ENCODE measurements around the gene PLEKHG2.

Gene PLEKHG2

GRCh38 chr19:39405958-39406655 lies 6.4 kb upstream of the PLEKHG2 start:
- DNase-seq (ENCODE audit: low read depth, low spot score) = no peak

GRCh38 chr19:39406656-39407409 lies 5.6 kb upstream of the PLEKHG2 start, which contains the start of gene ZFP36:
Gene ZFP36 (plus strand): TSS chr19:39406847. CDS start chr19:39406905, 58 bp downstream.
- no peak for DNase-seq (ENCODE audit: low read depth, low spot score)

DNA sequence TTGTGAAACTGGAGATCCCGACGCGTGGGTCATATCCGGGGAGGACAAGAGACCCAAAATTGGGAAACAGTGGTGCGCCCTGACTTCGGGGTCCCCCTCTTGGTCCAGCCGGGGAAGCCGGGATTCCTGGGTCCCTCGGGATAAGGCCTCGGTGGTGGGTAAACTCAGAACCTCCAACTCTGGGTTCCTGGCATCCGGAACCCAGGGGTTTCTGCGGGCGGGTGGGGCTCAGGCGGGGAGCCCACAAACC lies 5.1 kb upstream of the PLEKHG2 start:
- DNase-seq (ENCODE audit: low read depth, low spot score) = no peak

DNA sequence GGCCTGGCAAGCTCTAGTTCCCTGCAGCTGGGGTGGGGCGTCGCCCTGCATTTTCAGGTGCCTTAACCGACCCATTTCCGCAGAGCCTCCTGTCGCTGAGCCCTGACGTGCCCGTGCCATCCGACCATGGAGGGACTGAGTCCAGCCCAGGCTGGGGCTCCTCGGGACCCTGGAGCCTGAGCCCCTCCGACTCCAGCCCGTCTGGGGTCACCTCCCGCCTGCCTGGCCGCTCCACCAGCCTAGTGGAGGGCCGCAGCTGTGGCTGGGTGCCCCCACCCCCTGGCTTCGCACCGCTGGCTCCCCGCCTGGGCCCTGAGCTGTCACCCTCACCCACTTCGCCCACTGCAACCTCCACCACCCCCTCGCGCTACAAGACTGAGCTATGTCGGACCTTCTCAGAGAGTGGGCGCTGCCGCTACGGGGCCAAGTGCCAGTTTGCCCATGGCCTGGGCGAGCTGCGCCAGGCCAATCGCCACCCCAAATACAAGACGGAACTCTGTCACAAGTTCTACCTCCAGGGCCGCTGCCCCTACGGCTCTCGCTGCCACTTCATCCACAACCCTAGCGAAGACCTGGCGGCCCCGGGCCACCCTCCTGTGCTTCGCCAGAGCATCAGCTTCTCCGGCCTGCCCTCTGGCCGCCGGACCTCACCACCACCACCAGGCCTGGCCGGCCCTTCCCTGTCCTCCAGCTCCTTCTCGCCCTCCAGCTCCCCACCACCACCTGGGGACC lies 4.6 kb upstream of the PLEKHG2 start:
- DNase-seq (ENCODE audit: low read depth, low spot score) = no peak

DNA sequence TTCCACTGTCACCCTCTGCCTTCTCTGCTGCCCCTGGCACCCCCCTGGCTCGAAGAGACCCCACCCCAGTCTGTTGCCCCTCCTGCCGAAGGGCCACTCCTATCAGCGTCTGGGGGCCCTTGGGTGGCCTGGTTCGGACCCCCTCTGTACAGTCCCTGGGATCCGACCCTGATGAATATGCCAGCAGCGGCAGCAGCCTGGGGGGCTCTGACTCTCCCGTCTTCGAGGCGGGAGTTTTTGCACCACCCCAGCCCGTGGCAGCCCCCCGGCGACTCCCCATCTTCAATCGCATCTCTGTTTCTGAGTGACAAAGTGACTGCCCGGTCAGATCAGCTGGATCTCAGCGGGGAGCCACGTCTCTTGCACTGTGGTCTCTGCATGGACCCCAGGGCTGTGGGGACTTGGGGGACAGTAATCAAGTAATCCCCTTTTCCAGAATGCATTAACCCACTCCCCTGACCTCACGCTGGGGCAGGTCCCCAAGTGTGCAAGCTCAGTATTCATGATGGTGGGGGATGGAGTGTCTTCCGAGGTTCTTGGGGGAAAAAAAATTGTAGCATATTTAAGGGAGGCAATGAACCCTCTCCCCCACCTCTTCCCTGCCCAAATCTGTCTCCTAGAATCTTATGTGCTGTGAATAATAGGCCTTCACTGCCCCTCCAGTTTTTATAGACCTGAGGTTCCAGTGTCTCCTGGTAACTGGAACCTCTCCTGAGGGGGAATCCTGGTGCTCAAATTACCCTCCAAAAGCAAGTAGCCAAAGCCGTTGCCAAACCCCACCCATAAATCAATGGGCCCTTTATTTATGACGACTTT lies 3.9 kb upstream of the PLEKHG2 start:
- DNase-seq (ENCODE audit: low read depth, low spot score) = no peak

DNA sequence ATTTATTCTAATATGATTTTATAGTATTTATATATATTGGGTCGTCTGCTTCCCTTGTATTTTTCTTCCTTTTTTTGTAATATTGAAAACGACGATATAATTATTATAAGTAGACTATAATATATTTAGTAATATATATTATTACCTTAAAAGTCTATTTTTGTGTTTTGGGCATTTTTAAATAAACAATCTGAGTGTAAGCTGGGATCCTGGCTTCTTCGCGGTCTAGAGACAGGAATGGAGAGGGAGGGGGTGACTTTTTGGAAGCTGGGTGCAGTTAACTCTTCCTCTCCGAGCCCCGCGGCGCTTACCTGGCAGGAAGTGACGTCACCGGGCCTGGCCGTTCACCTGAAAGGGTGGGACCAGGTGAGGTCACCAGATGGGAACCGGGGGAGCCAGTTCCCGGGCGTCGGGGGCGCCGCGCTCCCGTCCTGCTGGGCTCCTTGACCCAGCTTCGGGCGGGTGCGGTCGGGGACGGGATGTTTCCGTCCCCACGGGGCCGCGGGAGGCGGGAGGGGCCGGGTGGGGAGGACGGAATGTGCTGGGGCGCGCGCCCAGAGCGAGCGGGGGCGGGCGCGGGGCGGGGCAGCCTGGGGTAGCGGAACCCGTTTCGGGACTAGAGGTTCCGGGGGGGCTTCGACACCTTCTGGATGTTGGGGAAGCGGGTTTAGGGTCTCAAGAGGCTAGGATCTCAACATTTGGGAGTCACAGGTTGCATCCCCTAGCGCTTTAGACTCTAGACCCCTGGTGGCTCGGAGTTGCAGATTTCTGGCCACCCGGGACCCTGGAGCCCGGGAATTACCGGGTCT lies 3.1 kb upstream of the PLEKHG2 start:
- no peak for DNase-seq (ENCODE audit: low read depth, low spot score)

GRCh38 chr19:39410017-39410830 lies 2.2 kb upstream of the PLEKHG2 start:
- no peak for DNase-seq (ENCODE audit: low read depth, low spot score)

DNA sequence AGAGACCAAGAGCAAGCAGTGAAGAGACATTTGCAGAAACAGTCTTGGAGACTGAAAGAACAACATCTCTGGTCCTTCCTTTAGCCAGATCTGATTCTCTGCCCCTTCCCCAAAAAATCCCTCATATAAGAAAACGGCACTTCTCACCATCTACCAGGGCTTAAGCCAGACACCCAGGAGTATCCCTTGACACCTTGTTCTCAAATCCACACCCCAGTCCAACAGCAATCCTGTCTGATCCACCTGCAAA lies 1.7 kb upstream of the PLEKHG2 start:
- DNase-seq (ENCODE audit: low read depth, low spot score) = no peak

DNA sequence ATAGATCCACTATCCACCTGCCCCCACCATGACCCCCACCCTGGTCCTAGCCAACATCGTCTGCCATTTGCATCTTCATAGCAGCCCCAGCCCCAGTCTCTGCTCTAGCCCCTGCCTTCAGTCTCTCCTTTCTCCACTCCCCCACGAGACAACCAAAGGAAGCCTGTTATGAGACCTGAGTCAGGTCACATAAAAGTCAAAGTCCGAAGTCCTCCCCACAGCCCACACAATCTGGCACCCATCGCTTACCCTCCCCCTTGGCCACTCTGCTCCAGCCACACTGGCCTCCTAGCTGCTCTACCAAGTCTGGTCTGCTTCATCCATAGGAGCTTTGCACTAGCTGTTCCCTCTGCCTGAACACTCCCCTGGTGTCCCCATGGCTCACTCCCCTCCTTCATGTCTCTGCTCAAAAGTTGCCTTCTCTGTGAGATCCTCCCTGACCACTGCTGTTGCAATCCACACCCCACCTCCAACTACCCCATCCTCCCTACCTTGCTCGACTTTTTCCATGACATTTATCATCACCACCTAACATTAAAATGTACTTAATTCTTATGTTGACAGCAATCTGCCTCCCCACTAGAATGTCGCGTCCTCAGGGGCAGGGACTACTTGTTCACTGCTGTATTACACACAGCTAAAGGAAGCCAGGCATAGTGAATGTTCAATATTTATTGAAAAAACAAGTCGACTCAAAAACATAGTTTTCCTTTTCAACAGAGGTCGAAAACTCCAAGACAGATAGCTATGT lies 1.2 kb upstream of the PLEKHG2 start:
- no peak for DNase-seq (ENCODE audit: low read depth, low spot score)

GRCh38 chr19:39411832-39412099 lies 703 bp upstream of the PLEKHG2 start:
- peak; percentile 80 for DNase-seq (ENCODE audit: low read depth, low spot score)

GRCh38 chr19:39412867-39413271 lies 400 bp downstream of the PLEKHG2 start:
- DNase-seq (ENCODE audit: low read depth, low spot score) = no peak

DNA sequence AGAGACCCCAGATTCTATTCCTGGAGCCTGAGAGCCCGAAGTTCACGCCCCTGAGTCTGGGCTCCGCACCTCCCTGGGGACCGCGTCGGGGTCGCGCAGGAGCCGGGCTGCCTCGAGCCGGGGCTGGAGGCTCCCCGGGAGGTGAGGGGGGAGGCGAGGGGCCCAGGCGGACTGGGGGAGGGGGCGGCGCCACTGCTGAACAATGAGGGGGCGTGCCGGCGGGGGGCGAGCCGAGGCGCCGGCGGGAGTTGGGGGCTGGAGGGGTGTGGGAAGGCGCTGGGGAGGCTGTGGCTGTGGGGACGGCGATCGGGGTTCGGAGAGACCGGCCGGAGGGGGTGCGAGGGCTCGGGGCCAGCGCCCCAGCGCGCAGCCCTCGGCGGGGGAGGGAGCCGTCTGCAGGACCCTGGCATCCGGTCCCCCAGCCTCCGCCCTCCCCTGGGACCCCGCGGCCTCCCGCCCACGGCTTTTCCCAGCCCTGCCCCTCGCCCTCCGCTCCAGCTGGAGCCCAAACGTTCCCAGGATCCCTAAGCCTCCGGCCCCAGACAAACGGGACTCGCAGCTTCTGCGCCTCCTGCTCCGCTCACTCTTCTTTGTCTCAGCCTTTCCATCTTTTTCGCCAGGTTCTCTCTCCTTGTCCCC lies 922 bp downstream of the PLEKHG2 start:
- DNase-seq (ENCODE audit: low read depth, low spot score) = no peak

- DNase-seq (ENCODE audit: low read depth, low spot score) = no peak
Observed at GRCh38 chr19:39413911-39414608, 1.6 kb downstream of the PLEKHG2 start.

DNA sequence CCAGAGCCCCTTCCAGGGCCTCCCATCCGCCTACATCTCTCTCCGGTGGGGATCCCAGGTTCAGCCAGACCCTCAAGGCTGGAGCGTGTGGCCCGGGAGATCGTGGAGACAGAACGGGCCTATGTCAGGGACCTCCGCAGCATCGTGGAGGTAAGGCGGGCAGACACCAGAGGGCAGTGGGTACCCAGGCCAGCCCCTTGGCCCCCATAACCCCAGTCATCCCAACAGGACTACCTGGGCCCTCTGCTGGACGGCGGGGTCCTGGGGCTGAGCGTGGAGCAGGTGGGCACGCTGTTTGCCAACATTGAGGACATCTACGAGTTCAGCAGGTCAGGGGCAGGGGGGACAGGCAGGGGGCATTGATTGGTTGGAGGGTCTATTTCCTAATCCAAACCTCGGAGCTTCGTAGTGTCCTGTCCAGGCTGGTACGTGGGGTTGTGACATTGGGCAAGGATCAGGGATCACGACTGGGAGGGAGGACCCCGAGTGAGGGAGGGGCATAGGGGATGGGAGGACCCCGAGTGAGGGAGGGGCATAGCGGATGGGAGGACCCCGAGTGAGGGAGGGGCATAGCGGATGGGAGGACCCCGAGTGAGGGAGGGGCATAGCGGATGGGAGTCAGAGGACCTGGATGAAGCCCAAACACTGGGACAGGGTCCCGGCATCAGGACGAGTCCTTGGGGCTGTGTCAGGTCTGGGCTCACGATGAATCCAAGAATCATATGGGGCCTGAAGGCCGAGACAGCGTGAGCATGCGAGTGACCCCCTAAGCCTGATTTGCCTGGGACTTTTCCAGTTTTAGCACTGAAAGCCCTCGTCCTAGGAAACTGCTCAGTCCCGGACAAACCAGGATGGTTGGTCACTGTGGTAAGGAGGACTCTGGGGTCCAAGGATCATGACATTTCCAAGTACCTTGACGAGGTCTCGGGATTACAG lies 2.9 kb downstream of the PLEKHG2 start:
- DNase-seq (ENCODE audit: low read depth, low spot score) = no peak

- no peak for DNase-seq (ENCODE audit: low read depth, low spot score)
Observed at GRCh38 chr19:39416152-39417120, 4.0 kb downstream of the PLEKHG2 start.

GRCh38 chr19:39417463-39418181 lies 5.2 kb downstream of the PLEKHG2 start:
- DNase-seq (ENCODE audit: low read depth, low spot score) = no peak

Measured in brain pericyte (primary cell).